Measurements from ENCODE around the gene RNU2-63P.
"Not testable (repeated sequence)": the region's sequence is repeated elsewhere in the genome, so short reads cannot be mapped to it uniquely, and the experiment has no call there.

The RNU2-63P gene

DNA sequence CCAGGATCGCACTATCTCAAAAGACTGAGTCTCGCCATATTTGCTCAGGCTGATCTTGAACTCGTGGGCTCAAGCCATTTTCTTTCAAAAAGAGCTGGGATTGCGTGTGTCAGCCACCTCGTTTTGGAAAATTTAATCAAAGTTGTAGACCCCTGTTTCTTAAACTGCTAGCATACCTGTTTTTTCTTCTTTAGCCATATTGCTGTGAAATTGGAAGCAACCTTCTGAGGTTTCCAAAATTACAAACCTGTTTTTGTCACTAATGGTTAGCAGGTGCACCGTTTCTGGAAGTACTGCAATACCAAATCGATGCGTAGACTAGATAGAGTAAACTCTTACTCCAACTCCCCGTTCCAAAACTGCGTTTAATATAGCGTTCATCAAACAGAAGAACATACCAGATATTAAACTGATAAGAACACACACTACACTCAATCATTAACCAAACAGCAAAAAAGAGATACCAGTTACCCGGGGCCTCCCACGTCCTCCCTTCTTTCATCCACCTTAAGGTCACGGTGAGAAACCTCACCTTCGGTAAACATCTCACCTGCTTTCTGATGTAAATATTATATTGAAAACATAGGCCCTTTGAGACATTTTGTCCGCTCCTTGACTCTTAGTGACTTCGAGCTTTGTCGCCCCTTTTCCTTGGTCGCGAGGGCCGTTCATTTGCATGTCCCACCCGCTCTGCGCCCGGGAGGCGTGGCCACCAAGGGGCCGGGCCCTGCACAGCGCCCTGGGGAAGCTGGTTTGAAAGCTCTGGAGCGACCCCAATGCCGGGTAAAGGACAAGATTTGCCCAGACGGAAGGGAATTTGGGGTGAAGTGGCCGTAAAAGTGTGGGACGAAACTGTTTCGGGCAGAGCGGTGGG lies at the start of gene RNU2-63P:
TSS of gene RNU2-63P (minus strand) at position 462 of the 874 bp plus-strand sequence.
- peak in 49 of 51 donors; percentile 18 to 92 (median 63) for DNase-seq

DNA sequence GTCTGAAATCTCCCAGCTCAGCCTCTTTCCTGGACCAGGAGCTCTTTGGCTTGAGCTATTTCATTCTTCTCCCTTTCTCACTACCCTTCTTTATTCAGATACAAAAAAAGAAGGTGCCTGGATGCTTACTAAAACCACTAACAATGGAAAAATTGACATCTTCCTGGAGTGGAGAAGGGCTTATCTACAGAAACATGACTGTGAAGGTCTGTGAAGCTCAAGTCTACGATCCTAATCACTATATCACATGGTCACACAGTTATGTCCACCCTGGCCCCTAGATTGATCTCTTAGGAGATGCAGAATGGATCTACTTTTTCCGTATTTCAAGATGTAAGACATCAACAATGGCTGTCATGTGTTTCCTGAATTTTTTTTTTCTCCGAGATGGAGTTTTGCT lies 44.9 kb upstream of the RNU2-63P start:
- DNase-seq, result no peak

- DNase-seq, result no peak
These were observed 44.5 kb upstream of the RNU2-63P start for GRCh38 chr2:88060907-88061275.

- DNase-seq, result peak in 11 of 51 donors; percentile 3 to 57 (median 17)
These were observed 43.9 kb upstream of the RNU2-63P start for GRCh38 chr2:88059979-88060906.

DNA sequence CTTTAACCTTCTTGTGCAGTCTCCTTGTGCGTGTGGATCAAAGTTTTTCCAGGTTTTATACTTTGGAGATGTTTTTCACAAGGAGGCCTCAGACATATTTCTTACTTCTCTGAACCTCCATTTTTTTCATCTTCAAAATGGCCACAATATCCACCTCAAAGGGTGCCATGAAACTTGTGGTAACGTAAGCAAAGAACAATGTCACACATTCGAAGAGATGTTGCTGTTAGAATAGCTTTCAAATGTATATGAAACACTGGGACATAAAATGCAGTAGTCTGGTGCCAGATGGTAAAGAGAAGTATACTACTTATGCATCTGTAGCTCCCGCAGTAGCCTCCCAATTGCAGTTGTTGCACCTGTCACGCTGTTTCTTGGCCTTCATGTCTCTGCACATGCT lies 41.8 kb upstream of the RNU2-63P start:
- no peak for DNase-seq

GRCh38 chr2:88057437-88057844 lies 41.1 kb upstream of the RNU2-63P start:
- no peak for DNase-seq

DNA sequence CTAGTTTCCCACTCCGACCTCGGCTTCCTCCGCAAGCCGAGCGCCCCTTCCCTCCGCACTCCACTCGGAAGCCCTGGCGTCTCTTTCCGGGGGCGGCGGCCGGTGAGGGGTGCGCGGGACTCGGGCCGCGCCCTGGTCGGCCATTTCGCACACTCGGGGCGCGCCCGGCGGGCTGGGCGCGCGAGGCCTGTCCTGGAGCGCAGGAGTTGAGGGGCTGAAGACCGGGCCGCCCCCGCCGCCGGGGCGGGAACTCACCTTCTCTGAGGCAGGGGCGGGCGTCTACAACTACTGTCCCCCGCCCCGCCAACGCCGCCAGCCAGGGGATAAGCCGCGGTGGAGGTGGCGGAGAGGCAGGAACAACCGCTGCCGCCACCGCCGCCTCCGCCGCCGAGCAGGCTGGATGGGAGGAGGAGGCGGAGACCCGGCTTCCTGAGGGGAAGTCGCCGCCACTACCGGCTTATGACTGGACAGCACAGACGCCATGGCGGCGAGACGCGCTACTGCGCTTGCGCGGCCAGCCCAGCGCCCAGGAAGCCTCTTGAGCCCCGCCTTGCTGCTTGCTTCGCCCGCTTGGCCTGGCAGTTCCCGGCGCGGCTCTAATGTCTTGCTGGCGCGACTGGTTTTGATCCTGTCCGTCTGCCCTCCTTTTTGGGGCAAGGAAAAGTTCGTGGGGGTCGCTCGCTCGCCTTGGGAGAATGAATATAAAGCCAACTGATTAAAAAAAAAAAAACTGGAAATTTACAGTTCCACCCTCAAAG lies 39.2 kb upstream of the RNU2-63P start, which contains the start of gene KRCC1:
TSS of gene KRCC1 (minus strand) at position 413 of the 758 bp plus-strand sequence. CDS start 27,220 bp downstream, outside the sequence.
- DNase-seq, result peak; percentile 60 to 98 (median 92)

DNA sequence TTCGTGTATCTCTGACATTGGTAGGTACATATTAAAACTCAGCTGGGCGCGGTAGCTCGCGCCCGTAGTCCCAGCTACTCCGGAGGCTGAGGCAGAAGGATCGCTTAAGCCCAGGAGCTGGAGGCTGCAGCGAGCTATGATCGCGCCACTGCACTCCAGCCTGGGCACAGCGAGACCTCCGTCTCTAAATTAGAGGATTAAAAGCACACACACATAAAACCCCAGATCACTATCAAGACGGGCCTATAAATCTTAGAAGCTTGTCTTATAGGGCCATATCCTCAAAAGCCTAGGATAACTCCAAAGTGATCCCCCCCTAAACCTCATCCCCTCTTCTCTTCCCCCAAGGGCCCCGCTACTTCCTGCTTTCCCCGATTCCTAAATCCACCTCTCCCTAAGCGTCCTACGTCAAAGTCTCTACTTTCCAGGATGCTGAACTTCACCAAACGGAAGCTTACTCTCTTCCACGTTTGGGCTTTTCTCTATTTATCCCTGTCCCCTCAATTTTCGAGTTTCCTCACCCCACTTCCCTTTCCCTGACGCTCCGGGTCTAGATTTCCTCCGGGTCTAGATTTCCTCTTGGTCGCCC lies 38.5 kb upstream of the RNU2-63P start:
- peak in 1 of 51 donors; percentile 49 for DNase-seq

GRCh38 chr2:88053934-88054781 lies 37.8 kb upstream of the RNU2-63P start:
- DNase-seq, result peak in 1 of 51 donors; percentile 8

GRCh38 chr2:88053296-88053695 lies 36.9 kb upstream of the RNU2-63P start:
- DNase-seq, result peak in 1 of 51 donors; percentile 9

DNA sequence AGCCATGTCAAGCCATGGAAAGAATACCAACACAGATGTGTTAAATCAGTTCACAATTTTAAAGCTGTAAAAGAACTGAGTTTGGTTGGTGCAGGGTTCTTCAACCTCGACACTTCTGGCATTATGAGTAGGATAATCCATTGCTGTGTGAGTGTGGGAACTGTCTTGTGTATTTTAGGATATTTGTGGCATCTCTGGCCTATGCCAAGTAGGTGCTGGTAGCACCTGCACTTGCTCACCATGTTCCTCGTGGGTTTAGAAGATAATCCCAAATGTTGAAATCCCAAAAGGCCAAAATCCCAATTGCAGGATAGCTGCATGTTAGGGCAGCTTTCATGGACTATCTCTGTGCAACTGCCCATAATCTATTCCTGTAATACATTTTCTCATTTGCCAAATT lies 35.4 kb upstream of the RNU2-63P start:
- DNase-seq, result no peak

GRCh38 chr2:88049622-88050021 lies 33.3 kb upstream of the RNU2-63P start:
- no peak for DNase-seq

GRCh38 chr2:88048541-88048940 lies 32.2 kb upstream of the RNU2-63P start:
- no peak for DNase-seq

DNA sequence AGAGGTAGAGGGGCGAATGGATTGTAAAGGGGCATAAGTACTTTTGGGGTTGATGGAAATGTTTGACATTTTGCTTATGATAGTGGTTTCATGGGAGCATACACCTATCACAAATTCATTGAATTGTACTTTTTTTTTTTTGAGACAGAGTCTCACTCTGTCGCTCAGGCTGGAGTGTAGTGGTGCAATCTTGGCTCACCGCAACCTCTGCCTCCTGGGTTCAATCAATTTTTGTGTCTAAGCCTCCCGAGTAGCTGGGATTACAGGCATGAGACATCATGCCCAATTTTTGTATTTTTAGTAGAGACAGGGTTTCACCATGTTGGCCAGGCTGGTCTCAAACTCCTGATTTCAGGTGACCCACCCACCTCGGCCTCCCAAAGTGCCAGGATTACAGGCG lies 29.2 kb upstream of the RNU2-63P start:
- DNase-seq, result not testable (repeated sequence)

DNA sequence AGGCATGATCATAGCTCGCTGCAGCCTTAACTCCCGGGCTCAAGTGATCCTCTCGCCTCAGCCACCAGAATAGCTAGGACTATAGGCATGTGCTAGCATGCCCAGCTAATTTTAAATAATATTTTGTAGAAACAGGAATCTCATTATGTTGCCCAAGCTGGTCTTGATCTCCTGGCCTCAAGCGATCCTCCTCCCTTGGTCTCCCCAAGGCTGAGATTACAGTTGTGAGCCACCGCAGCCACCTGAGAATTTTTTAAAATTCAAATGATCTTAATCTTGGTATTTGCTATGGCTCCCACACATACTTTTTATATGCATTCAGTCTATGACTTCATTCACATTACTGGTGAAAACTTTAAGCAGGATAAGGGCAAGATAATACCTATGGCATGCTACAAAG lies 26.1 kb upstream of the RNU2-63P start:
- DNase-seq, result no peak

GRCh38 chr2:88038263-88039105 lies 22.1 kb upstream of the RNU2-63P start:
- DNase-seq, result no peak

DNA sequence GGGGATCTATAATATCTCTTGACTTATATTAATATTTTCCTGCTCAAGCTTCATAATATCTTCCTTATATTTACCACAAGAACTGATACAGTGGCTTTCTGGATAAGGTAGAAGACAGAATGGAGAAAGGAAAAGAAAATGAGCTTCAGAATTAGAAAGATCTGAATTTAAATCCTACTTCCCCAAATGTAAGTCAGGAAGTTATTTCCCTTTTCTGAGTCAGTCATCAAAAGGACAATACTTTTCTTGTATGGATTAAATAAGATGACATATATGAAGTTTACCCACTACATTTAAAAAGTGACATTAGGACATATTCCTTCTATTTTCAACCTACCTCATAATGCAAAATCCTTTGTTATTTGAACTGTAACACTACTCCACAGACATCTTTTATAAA lies 20.3 kb upstream of the RNU2-63P start:
- DNase-seq, result no peak

GRCh38 chr2:88036182-88036581 lies 19.8 kb upstream of the RNU2-63P start:
- no peak for DNase-seq

Data from hypothalamus (tissue), 51 donors.